HG02759 (cell line): ENCODE results near the gene SLC20A1.

Source experiments
- ATAC-seq: cut with Tn5 transposase; IDR thresholded peaks from one replicate; pipeline ENCODE4 v1.9.1; 2021; ENCODE audit warnings: mild to moderate bottlenecking, moderate library complexity; ENCODE audit not compliant: unreplicated experiment

Gene SLC20A1

DNA sequence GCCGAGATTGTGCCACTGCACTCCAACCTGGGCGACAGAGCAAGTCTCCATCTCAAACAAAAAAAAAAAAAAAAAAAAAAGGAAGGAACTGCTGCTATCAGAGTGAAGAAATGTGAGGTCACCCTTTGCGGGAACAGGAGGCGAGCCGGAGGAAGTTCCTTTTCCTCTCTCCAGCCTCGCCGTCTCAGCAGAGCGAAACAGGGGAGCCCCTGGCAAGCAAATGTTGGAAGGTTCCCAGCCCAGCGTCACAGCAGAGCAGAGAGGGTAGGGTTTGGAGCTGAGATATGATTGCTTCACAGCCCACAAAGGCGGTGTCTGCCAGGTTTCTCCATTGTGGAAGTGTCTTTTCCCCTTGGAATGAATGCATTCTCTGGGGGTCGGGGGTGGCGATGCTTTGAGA is 28.5 kb downstream of the SLC20A1 start:
- ATAC-seq = no peak

GRCh38 chr2:112679484-112679883 is 33.7 kb downstream of the SLC20A1 start:
- ATAC-seq = no peak

DNA sequence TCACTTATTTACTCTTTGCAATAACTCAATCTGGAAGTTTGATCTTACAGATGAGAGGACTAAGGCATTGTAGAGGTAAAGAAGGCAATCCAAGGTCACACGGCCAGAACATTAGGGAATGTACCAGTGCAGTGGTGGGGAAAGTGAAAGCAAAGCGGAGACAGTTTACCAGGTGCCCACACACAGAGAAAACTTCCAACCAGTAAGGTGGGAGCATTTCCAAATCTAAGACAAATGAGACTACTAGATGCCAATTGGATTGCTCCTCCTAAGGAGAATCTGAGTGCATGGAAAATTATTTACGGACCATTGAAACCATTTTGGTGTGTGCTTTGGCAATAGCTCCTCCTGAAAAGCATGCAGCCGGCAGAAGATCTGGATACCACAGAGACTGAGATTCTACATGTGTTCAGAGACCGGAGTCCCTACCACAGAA is 34.9 kb downstream of the SLC20A1 start:
- ATAC-seq = no peak

DNA sequence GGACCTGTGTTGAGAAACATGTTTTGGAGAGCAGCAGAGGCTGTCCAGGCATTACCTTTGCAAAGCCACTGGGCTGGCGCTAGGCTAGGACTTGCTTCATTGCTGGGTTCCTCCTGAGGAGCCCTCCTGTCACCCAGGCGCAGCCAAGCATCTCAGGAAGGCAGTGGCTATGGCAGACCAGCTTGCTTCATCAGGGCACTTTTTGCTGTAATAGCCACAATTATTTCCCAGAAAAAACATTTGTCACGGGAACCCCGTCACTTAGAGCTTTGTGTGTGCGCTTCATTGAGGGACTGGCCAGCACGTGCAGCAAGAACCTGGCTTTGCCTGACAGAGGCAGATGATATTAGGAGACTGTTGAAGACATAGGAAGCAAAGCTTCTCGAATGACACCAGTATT is 36.4 kb downstream of the SLC20A1 start:
- ATAC-seq = no peak

DNA sequence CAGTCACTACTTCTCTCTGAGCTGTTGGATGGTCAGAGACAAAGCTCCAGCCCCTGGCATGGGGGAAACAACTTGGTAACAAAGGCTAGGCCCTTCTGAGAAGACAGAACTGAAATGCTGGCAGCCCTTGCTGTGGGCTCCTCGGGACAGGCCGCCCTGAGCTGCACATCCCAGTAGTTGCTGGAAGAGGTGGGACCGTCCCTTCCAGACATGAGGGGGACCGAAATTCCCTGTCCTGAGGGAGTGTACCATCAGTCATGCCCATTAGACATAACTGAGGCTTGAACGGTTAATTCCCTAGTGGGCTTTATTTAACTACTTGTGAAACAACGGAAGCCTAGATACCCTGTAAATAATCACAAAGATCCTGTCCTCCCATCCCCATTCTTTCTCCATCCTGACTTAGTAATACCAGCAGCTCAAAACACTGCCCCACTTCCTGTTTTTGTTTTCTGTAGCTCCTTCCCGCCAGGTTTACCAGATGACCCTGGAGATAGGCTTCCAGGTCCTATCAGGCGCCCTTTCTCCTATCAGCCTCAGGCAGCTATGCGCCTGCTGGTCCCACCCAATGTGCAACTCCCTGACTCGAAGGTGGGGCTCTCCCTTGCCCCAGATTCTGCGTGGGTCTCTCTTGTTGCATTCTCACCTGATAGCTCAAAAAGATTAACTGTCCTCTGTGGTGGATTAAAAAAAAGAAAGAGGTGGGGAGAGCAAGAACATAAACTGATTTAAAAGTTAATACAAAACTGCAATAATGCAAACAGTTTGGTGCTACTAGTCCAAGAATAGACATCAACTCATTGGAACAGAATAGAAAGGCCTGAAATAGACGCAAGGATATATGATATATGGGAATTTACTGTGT is 38.0 kb downstream of the SLC20A1 start:
- ATAC-seq = no peak

DNA sequence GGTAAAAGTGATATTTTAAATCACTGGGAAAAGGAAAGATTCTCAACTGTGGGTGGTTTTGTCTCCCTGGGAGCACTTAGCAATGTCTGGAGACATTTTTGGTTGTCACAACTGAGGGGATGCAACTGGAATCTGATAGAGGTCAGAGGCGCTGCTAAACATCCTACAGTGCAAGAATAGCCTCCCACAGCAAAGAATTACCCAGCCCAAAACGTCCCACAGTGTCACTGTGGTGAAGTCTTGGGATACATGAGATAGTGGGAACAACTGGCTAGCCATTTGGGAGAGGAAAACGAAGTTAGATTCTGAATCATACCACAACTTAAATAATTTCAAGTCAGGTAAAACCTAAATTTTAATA is 38.7 kb downstream of the SLC20A1 start:
- ATAC-seq = no peak

DNA sequence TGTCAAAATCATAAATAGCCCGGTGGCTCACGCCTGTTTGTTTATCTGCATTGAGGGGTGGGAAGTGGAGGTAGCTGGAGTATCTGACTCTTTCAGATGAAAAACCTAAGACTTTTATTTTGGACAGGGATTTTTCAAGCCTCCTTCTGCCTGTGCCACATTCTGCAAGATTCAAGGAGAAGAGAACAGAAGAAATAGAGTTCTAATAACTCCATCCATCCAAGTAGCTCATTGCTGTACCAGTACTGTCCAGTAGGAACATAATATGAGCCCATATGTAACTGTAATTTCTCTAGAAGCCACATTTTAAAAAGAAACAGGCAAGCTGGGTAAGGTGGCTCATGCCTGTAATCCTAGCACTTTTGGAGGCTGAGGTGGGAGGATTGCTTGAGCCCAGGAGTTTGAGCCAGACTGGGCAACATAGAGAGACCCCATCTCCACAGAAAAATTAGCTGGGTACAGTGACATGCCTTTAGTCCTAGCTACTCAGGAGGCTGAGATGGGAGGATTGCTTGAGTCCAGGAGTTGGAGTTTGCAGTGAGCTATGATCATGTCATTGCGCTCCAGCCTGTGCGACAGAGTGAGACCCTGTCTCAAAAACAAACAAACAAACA is 39.6 kb downstream of the SLC20A1 start:
- ATAC-seq = no peak

DNA sequence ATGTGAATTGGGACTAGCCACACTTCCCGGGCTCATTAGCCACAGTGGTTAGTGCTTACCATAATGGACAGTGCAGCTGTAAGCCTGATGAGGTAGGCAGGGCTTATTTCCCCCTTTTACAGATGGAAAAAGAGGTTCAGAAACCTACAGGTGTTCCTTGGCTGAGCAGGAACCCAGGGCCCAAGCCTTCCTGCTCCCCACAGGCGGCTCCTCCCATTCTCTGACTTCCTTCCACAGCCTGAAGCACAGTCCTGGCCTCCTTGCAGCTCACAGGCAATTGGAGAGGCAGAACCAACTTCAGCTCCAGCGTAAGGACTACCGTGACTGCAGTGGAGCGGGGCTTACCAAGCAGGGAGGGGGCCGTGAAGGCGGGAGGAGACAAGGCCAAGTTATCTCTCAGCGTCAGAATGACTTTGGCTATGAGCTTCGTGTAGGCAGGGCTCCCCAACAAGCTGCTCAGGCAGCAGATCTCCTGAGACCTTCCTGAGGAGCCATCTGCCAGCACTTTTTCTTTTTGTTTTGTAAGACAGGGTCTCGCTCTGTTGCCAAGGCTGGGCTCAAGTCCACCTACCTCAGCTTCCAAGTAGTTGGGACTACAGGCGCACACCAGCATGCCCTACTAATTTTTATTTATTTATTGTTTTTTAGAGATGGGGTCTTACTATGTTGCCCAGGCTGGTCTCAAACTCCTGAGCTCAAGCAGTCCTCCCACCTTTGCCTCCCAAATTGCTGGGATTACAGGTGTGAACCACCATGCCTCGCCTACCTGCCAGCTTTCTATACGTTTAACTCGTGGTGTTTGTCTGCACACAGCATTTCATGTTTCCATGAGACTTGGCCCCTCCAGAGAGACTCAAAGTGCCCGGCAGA is 40.8 kb downstream of the SLC20A1 start:
- ATAC-seq = no peak

- ATAC-seq = no peak
Measured at GRCh38 chr2:112687522-112687921, 41.8 kb downstream of the SLC20A1 start.

DNA sequence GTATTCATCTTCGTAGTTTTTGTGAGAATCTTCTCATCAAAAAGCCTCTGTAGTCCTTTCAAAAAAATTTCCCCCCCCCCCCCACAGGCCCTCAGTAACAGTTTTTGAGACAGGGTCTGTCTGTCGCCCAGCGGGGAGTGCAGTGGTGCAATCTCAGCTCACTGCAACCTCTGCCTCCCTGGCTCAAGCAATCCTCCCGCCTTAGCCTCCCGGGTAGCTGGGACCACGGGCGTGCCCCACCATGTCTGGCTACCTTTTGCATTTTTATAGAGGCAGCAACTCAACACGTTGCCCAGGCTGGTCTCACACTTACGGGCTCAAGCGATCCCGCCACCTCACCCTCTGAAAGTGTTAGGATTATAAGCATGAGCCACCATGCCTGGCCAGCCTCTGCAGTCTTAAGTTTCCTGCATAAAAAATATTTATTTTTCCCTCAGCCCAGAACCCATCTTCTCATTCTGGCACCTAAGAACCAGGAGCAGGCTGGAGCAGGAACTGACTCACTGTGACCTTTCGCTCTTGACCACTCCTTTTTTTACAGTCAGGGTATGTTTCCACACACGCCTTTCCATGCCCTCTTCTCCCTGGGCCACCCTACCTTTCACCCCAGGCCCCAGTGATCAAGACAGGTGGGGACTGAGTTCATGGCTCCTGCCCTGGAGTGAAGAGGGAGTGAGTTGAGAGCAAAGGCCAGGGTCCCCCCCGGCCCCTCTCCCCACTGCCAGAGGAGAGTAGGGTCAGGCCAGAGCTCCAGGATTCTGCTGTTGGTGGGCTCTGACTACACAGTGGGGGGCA is 42.5 kb downstream of the SLC20A1 start:
- ATAC-seq = no peak

DNA sequence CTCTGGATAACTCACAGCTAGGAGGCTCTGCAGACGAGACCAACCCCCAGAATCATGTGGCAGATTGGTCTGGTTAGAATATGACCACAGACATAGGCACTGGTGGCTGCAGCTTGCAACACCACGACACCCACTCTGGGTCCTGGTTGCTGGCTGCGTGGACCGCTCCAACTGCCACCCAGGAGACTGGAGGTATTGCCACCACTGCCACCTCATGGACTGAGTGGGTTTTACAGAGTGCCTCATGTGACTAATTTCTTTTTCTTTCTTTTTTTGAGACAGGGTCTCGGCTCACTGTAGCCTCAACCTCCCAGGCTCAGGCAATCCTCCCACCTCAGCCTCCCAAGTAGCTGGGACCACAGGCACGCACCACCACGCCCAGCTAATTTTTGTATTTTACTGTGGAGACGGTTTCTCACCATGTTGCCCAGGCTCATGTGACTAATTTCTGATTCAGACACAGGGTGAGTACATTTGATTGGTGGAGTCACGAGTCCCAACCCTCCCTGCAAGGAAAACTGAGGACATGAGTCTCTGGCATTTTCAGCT is 45.2 kb downstream of the SLC20A1 start:
- peak; percentile 45 for ATAC-seq

DNA sequence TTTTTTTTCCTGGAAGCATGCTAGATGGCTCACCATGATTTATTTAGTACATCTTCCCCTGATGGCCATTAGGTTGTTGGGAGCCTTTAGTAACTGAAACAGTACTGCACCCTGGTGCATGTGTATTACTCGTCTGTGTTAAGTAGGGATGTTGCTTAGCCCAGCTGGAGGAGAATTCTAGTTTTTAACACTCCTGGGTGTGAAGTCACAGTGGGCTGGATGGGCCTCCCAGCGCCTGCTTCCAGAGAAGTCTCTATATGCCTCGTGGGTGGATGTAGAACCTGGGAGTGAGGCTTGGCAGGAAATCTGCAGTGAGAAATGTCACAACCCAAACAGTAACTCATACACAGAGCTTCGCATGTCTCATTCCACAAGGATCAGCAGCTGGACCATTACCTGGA is 46.1 kb downstream of the SLC20A1 start:
- ATAC-seq = no peak

DNA sequence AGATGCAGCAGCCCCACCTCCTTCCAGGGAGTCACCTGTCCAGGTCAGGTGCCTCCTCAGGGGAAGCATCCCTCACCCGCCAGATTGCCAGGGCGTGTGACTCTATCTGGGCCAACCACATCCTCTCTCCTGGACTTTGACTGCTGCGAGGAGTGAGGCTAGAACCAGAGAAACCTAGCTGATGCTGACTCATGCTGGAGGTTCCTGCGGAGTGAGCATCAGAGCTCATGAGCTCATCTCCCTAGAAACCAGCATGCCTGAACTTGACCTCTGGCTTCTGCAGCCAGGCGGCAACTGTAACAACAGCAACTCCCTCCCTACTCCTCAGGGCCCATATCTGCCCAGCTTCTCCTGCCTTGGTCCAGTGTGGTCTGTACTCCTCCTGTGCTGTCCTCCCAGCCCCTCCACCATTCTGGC is 46.8 kb downstream of the SLC20A1 start:
- peak; percentile 86 for ATAC-seq

- ATAC-seq = peak; percentile 9
Measured at GRCh38 chr2:112692918-112693317, 47.2 kb downstream of the SLC20A1 start.

GRCh38 chr2:112693596-112693995 is 47.9 kb downstream of the SLC20A1 start:
- ATAC-seq = no peak

DNA sequence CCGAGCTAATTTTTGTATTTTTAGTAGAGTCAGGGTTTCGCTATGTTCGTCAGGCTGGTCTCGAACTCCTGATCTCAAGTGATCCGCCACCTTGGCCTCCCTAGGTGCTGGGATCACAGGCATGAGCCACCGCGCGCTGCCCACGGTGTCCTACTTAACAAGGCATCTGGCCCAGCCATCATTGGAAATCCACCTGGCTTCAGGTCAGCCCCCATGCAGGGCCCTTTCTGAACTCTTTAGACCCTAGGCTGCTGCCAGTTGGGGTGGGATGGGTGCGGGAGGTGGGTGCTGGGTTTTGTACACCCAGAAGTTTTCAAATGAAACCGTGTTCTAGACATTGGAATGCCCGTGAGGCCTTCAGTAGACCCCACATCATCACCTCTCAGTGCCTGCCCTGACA is 48.4 kb downstream of the SLC20A1 start:
- no peak for ATAC-seq

GRCh38 chr2:112698834-112699515 is 53.2 kb downstream of the SLC20A1 start:
- no peak for ATAC-seq

- ATAC-seq = no peak
Measured at GRCh38 chr2:112699984-112700667, 54.4 kb downstream of the SLC20A1 start.

DNA sequence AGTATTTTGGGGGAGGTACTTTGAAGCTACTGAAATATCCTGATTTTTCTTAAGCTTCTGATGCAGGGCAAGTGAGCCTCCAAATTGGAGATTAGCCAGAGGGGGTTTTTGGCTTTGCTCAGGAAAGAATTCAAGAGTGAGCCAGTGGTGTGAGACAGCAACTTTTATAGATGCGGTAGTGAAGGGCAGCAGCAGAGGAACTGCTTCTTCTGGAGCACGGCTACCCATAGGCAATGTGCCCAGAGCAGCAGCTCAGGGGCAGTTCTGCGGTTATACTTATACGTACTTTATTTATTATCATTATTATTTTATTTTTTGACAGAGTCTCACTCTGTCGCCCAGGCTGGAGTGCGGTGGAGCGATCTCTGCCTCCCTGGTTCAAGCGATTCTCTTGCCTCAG is 55.3 kb downstream of the SLC20A1 start:
- ATAC-seq = no peak
